ENCODE results near the gene MKKS. TPM values are rescaled to one million over a fixed set of nuclear protein-coding genes. Genes with fewer than 3 reads are reported as not detected.

The MKKS gene
- total RNA-seq, 1 donor from 2014 or later, result 11.8 TPM

DNA sequence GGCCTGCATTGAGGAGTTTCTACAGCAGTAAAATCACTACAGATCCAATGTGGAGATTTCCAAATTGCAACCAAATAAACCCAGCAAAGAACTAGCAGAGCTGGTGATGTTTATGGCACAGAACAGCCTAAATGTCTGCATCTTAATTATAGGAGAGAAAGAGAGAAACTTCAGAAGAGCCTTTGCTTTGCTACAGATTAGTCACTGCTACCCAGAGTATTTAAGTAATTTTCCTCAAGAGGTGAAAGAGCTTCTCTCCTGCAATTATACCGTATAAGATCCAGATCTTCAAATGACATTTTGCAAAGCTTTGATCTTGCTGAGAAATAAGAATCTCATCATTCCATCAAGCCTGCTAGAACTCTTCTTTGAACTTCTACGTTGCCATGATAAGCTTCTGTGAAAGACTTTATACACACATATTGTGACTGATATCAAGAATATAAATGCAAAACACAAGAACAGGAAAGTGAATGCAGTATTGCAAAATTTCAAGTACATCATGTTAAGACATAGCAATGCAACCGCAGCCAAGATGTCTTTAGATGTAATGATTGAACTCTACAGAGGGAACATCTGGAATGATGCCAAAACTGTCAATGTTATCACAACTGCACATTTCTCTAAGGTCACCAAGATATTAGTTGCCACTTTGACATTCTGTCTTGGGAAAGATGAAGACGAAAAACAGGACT, 48.0 kb downstream of the MKKS start:
- peaks cover 38% of the 10 kb centered on the region for H3K4me1 Mint-ChIP-seq
- H3K9me3 Mint-ChIP-seq, result peaks cover 16% of the 10 kb centered on the region
- no peak overlapping the region for H3K27ac Mint-ChIP-seq
- H3K36me3 Mint-ChIP-seq, result no peaks in the 10 kb centered on the region
- no peaks in the 10 kb centered on the region for H3K27me3 Mint-ChIP-seq (ENCODE audit: low read depth)
- no peak for TF ChIP-seq CTCF (IDR thresholded peaks at IDR 0.05; ENCODE audit: unreplicated experiment)
- H3K4me3 Mint-ChIP-seq, result no peak overlapping the region
- DNase-seq (ENCODE audit: low spot score in 2 of 2, unreplicated experiment in 2 of 2), result no peak

DNA sequence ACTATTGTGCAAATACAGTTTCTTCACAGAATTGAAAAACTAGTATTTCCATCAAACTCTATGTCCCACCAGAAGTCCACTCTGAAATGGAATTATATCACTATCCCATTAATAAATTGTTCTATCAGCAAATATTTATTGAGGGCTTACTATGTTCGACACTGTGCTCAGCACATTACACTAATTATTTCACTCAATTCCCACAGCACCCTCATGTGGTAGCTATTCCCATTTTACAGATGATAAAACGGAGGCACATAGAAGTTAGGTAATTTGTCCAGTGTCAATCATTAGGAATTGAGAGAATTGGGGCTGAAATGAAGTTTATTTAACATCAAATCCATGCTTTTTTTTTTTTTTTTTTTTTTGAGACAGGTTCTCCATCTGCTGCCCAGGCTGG, 52.5 kb downstream of the MKKS start:
- TF ChIP-seq CTCF (IDR thresholded peaks at IDR 0.05; ENCODE audit: unreplicated experiment), result no peak
- peaks cover 15% of the 10 kb centered on the region for H3K9me3 Mint-ChIP-seq

DNA sequence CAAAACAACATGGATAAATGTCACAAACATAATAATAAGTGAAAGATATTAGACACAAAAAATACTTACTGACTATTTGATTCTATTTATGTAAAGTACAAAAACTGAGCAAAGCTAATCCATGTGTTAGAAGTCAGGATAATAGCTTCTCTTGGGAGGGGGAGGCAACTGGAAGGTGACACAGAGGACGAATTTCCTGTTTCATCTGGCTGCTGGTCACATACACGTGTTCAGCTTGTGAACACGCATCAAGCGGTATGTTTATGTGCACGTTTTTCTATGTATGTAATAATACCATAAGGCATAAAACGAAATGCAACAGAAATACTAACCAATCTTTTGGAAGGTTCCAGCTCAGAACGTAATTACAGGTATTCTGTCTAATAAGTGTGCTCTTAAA, 54.3 kb downstream of the MKKS start:
- Mint-ChIP-seq H3K9me3 (peaks cover 23% of the 10 kb centered on the region), H3K27ac (no peak overlapping the region), H3K4me3 (no peak overlapping the region), H3K4me1 (peaks cover 15% of the 10 kb centered on the region), H3K27me3 (ENCODE audit: low read depth) (no peaks in the 10 kb centered on the region), H3K36me3 (peaks cover 4% of the 10 kb centered on the region)
- TF ChIP-seq CTCF (IDR thresholded peaks at IDR 0.05; ENCODE audit: unreplicated experiment), result no peak
- no peak for DNase-seq (ENCODE audit: low spot score in 2 of 2, unreplicated experiment in 2 of 2)

More for the DNA sequence above, 52.5 kb downstream of the MKKS start:
- DNase-seq (ENCODE audit: low spot score in 2 of 2, unreplicated experiment in 2 of 2), result no peak
- no peaks in the 10 kb centered on the region for H3K27me3 Mint-ChIP-seq (ENCODE audit: low read depth)
- no peak overlapping the region for H3K27ac Mint-ChIP-seq
- H3K4me1 Mint-ChIP-seq, result peaks cover 27% of the 10 kb centered on the region
- H3K4me3 Mint-ChIP-seq, result no peak overlapping the region
- H3K36me3 Mint-ChIP-seq, result peaks cover 4% of the 10 kb centered on the region

- H3K9me3 Mint-ChIP-seq, result peaks cover 23% of the 10 kb centered on the region
- DNase-seq (ENCODE audit: low spot score in 2 of 2, unreplicated experiment in 2 of 2), result no peak
- no peak overlapping the region for H3K4me3 Mint-ChIP-seq
- no peak for TF ChIP-seq CTCF (IDR thresholded peaks at IDR 0.05; ENCODE audit: unreplicated experiment)
- H3K4me1 Mint-ChIP-seq, result peaks cover 10% of the 10 kb centered on the region
- H3K36me3 Mint-ChIP-seq, result peaks cover 4% of the 10 kb centered on the region
- H3K27me3 Mint-ChIP-seq (ENCODE audit: low read depth), result peaks cover 5% of the 10 kb centered on the region
- H3K27ac Mint-ChIP-seq, result no peak overlapping the region
These were observed 57.5 kb downstream of the MKKS start for GRCh38 chr20:10376270-10377075.

- H3K27me3 Mint-ChIP-seq (ENCODE audit: low read depth), result peaks cover 5% of the 10 kb centered on the region
- H3K36me3 Mint-ChIP-seq, result peaks cover 4% of the 10 kb centered on the region
- H3K27ac Mint-ChIP-seq, result no peak overlapping the region
- H3K4me1 Mint-ChIP-seq, result peaks cover 14% of the 10 kb centered on the region
- no peak overlapping the region for H3K4me3 Mint-ChIP-seq
- TF ChIP-seq CTCF (IDR thresholded peaks at IDR 0.05; ENCODE audit: unreplicated experiment), result no peak
- no peak for DNase-seq (ENCODE audit: low spot score in 2 of 2, unreplicated experiment in 2 of 2)
- H3K9me3 Mint-ChIP-seq, result peaks cover 23% of the 10 kb centered on the region
These were observed 58.8 kb downstream of the MKKS start for GRCh38 chr20:10375191-10375590.
